Gastroesophageal sphincter (tissue), 3 donors: ENCODE results near the gene ERC1.

ENCODE experiments used
- EP300 ChIP-seq: sonication (generic); formaldehyde crosslinking; IDR thresholded peaks from one replicate; pipeline ENCODE4 v1.6.1; 2017; ENCODE audit warnings: antibody characterized with exemption, mild to moderate bottlenecking
- POLR2A ChIP-seq, 2 donors: fragments of 450-650 bp; IDR thresholded peaks; one replicate each; pipeline ENCODE4 v1.6.1; 2017; ENCODE audit warnings: antibody characterized with exemption in 2 of 2, mild to moderate bottlenecking in 2 of 2, moderate library complexity in 1 of 2
- POLR2AphosphoS5 ChIP-seq: sonication (generic); formaldehyde crosslinking; IDR thresholded peaks from one replicate; pipeline ENCODE4 v1.6.1; 2017; ENCODE audit warnings: antibody characterized with exemption
- TF ChIP-seq, protein P1 (sequence below), 4 experiments: fragments of 200-600 bp in 2 of 4; fragments of 450-650 bp in 2 of 4; sonication (generic) in 1 of 4; IDR thresholded peaks; one replicate each; pipeline ENCODE4 v1.5.1; 2017 to 2019; ENCODE audit warnings: antibody characterized with exemption in 4 of 4, mild to moderate bottlenecking in 2 of 4, moderate library complexity in 2 of 4

DNA sequence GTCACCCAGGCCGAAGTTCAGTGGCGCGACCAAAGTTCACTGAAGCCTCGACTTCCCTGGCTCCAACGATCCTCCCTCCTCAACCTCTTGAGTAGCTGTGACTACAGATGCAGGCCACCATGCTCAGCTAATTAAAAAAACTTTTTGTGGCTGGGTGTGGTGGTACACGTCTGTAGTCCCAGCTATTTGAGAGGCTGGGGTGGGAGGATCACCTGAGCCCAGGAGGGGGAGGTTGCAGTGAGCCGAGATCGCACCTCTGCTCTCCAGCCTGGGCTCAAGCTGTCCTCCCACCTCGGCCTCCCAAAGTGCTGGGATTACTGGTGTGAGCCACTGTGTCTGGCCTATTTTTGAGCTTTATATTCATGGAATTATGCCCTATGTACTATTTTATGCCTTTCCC lies 23.4 kb upstream of the ERC1 start:
- TF ChIP-seq, protein P1, sequence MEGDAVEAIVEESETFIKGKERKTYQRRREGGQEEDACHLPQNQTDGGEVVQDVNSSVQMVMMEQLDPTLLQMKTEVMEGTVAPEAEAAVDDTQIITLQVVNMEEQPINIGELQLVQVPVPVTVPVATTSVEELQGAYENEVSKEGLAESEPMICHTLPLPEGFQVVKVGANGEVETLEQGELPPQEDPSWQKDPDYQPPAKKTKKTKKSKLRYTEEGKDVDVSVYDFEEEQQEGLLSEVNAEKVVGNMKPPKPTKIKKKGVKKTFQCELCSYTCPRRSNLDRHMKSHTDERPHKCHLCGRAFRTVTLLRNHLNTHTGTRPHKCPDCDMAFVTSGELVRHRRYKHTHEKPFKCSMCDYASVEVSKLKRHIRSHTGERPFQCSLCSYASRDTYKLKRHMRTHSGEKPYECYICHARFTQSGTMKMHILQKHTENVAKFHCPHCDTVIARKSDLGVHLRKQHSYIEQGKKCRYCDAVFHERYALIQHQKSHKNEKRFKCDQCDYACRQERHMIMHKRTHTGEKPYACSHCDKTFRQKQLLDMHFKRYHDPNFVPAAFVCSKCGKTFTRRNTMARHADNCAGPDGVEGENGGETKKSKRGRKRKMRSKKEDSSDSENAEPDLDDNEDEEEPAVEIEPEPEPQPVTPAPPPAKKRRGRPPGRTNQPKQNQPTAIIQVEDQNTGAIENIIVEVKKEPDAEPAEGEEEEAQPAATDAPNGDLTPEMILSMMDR (IDR thresholded peaks at IDR 0.05): no peak
- TF ChIP-seq POLR2A (IDR thresholded peaks at IDR 0.05) (no peak), EP300 (no peak), POLR2AphosphoS5 (no peak)
